ENCODE measurements around the gene OGFR. TPM values are rescaled to one million over a fixed set of nuclear protein-coding genes. Genes with fewer than 3 reads are reported as not detected.

Gene OGFR
- polyA plus RNA-seq, 1 donor (not counting 4 experiments of a cell fraction or from before 2014, with no cell fraction given) = 39.8 TPM

DNA sequence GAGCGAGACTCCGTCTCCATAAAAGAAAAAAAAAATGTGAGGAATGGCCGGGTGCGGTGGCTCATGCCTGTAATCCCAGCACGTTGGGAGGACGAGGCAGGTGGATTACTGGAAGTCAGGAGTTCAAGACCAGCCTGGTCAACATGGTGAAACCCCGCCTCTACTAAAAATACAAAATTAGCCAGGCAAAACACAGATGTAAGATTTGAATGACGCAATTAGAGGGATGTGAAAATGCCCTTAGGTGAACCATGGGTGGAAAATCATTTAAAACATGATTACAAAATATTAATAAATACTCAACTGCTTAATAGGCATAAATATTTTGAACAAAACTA lies 33.1 kb downstream of the OGFR start:
- dilution Hi-C loops (cut with MboI; ENCODE audit: extremely low pct_ligation_motif_present, low sequenced_read_pairs) = no loop called here
- DNase-seq (ENCODE audit: low read depth, low spot score) = no peak

DNA sequence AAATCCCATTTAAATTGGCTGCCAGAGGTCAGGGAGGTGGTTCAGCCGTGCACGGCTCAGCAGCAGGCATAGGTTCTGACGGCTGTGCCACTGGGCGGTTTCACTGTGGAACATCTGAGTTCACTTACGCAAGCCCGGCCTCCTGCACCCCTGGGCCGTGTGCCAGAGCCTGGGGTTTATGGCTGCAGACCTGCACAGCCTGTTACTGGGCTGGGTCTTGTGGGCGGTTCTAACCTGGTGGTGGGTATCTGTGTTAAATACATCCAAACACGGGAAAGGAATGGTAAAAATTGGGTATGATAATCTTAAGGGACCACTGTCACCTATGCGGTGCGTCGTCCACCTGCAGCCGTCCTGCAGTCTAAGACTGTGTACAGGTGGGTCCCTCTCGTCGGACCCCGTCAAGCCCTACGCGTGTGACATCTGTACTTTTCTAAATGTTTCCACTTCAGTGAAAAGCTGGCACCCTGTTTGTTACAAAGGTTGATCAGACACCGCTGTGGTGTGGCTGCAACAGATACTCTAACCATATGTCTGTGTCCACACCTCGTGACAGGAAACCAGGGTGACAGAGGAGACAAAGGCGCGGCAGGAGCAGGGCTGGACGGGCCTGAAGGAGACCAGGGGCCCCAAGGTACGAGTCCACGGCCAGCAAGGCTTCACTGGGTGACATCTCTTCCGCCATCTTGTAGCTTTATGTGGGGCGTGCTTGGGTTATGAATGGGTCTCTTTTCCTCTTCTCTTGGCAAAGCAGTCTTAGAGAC lies 33.7 kb downstream of the OGFR start:
- no peaks in the 10 kb centered on the region for H3K9me1 ChIP-seq (ENCODE audit: control insufficient read depth, extremely low read depth, insufficient read depth, low read length)
- no peak overlapping the region for H2AFZ ChIP-seq (ENCODE audit: control insufficient read depth, low read length)
- TF ChIP-seq EZH2 (IDR thresholded peaks at IDR 0.05; ENCODE audit: low read length) = no peak
- TF ChIP-seq, protein P1, sequence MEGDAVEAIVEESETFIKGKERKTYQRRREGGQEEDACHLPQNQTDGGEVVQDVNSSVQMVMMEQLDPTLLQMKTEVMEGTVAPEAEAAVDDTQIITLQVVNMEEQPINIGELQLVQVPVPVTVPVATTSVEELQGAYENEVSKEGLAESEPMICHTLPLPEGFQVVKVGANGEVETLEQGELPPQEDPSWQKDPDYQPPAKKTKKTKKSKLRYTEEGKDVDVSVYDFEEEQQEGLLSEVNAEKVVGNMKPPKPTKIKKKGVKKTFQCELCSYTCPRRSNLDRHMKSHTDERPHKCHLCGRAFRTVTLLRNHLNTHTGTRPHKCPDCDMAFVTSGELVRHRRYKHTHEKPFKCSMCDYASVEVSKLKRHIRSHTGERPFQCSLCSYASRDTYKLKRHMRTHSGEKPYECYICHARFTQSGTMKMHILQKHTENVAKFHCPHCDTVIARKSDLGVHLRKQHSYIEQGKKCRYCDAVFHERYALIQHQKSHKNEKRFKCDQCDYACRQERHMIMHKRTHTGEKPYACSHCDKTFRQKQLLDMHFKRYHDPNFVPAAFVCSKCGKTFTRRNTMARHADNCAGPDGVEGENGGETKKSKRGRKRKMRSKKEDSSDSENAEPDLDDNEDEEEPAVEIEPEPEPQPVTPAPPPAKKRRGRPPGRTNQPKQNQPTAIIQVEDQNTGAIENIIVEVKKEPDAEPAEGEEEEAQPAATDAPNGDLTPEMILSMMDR (optimal IDR thresholded peaks at IDR 0.05 in 1 of 3, IDR thresholded peaks at IDR 0.05 in 1 of 3, conservative IDR thresholded peaks at IDR 0.05 in 1 of 3; ENCODE audit: extremely low read depth in 1 of 3, insufficient read depth in 2 of 3, low read length in 3 of 3) = no peak
- H4K20me1 ChIP-seq (ENCODE audit: control insufficient read depth, extremely low read depth, insufficient read depth, low read length) = no peaks in the 10 kb centered on the region
- no peak for FAIRE-seq
- no peaks in the 10 kb centered on the region for H3K79me2 ChIP-seq (ENCODE audit: control insufficient read depth, insufficient read depth, low read length)
- H3K4me1 ChIP-seq (ENCODE audit: control insufficient read depth, extremely low read depth, insufficient read depth, low read length) = peaks cover 20% of the 10 kb centered on the region
- dilution Hi-C loops (cut with MboI; ENCODE audit: extremely low pct_ligation_motif_present, low sequenced_read_pairs) = no loop called here
- no peaks in the 10 kb centered on the region for H3K9me3 ChIP-seq (ENCODE audit: control insufficient read depth, low read depth, low read length)
- H3K9ac ChIP-seq (ENCODE audit: control insufficient read depth, extremely low read depth, insufficient read depth, low read length) = no peak overlapping the region
- H3K36me3 ChIP-seq (ENCODE audit: control insufficient read depth in 2 of 2, extremely low read depth in 1 of 2, insufficient read depth in 2 of 2, low read length in 2 of 2) = peaks cover 0 to 2% of the 10 kb centered on the region in 2 experiments
- H3K27me3 ChIP-seq (ENCODE audit: control insufficient read depth, extremely low read depth, insufficient read depth, low read length) = no peaks in the 10 kb centered on the region
- no peak overlapping the region for H3K27ac ChIP-seq (ENCODE audit: control insufficient read depth, insufficient read depth, low read length)
- H3K4me3 ChIP-seq (ENCODE audit: control insufficient read depth in 2 of 3, extremely low read depth in 1 of 3, insufficient read depth in 2 of 3, low read depth in 1 of 3, low read length in 3 of 3) = no peak overlapping the region
- DNase-seq (ENCODE audit: low read depth, low spot score) = no peak
- H3K4me2 ChIP-seq (ENCODE audit: control insufficient read depth, extremely low read depth, insufficient read depth, low read depth, low read length) = peak overlapping the region; percentile 22

More for the DNA sequence above, 33.1 kb downstream of the OGFR start:
- peaks cover 24% of the 10 kb centered on the region for H3K4me1 ChIP-seq (ENCODE audit: control insufficient read depth, extremely low read depth, insufficient read depth, low read length)
- H3K79me2 ChIP-seq (ENCODE audit: control insufficient read depth, insufficient read depth, low read length) = no peaks in the 10 kb centered on the region
- no peak overlapping the region for H3K4me3 ChIP-seq (ENCODE audit: control insufficient read depth in 2 of 3, extremely low read depth in 1 of 3, insufficient read depth in 2 of 3, low read depth in 1 of 3, low read length in 3 of 3)
- no peak overlapping the region for H3K9ac ChIP-seq (ENCODE audit: control insufficient read depth, extremely low read depth, insufficient read depth, low read length)
- H3K36me3 ChIP-seq (ENCODE audit: control insufficient read depth in 2 of 2, extremely low read depth in 1 of 2, insufficient read depth in 2 of 2, low read length in 2 of 2) = peaks cover 0 to 2% of the 10 kb centered on the region in 2 experiments
- H3K9me1 ChIP-seq (ENCODE audit: control insufficient read depth, extremely low read depth, insufficient read depth, low read length) = no peaks in the 10 kb centered on the region
- no peak overlapping the region for H2AFZ ChIP-seq (ENCODE audit: control insufficient read depth, low read length)
- TF ChIP-seq, protein P1 (optimal IDR thresholded peaks at IDR 0.05 in 1 of 3, IDR thresholded peaks at IDR 0.05 in 1 of 3, conservative IDR thresholded peaks at IDR 0.05 in 1 of 3; ENCODE audit: extremely low read depth in 1 of 3, insufficient read depth in 2 of 3, low read length in 3 of 3) = no peak
- no peak for TF ChIP-seq EZH2 (IDR thresholded peaks at IDR 0.05; ENCODE audit: low read length)
- H3K27ac ChIP-seq (ENCODE audit: control insufficient read depth, insufficient read depth, low read length) = no peak overlapping the region
- no peak for FAIRE-seq
- H3K4me2 ChIP-seq (ENCODE audit: control insufficient read depth, extremely low read depth, insufficient read depth, low read depth, low read length) = peak overlapping the region; percentile 22
- no peaks in the 10 kb centered on the region for H3K9me3 ChIP-seq (ENCODE audit: control insufficient read depth, low read depth, low read length)
- no peaks in the 10 kb centered on the region for H4K20me1 ChIP-seq (ENCODE audit: control insufficient read depth, extremely low read depth, insufficient read depth, low read length)
- H3K27me3 ChIP-seq (ENCODE audit: control insufficient read depth, extremely low read depth, insufficient read depth, low read length) = no peaks in the 10 kb centered on the region

All from keratinocyte (primary cell).